Measurements from ENCODE around the gene SLC36A4. TPM values are rescaled to one million over a fixed set of nuclear protein-coding genes. Genes with fewer than 3 reads are reported as not detected.
"Not testable (repeated sequence)": the region's sequence is repeated elsewhere in the genome, so short reads cannot be mapped to it uniquely, and the experiment has no call there.

The SLC36A4 gene
- total RNA-seq, 1 experiment from 2014 or later, result 3.1 TPM

DNA sequence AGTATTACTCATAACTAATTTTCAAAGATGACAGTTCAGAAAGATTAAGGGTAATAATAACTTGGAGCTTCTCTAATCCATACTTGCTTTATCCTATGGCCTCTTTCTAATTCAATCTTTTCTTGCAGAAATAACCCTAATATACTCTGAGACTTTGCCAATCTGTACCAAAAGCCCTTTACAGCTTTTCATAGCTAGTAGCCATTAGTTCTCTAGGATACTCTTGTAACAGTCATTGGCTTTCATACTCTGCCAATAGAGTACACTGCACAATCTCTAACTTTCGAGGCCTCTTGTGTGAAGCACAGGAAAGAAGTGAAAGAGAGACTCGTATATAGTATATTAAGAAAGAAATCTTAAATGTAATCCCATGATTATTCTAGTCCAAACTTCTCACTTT is 38.1 kb downstream of the SLC36A4 start:
- Histone ChIP-seq H3K27me3 (no peaks in the 10 kb centered on the region), H3K9me3 (no peaks in the 10 kb centered on the region), H3K36me3 (peaks cover 5% of the 10 kb centered on the region), H3K4me3 (no peak overlapping the region)
- no peak for DNase-seq

DNA sequence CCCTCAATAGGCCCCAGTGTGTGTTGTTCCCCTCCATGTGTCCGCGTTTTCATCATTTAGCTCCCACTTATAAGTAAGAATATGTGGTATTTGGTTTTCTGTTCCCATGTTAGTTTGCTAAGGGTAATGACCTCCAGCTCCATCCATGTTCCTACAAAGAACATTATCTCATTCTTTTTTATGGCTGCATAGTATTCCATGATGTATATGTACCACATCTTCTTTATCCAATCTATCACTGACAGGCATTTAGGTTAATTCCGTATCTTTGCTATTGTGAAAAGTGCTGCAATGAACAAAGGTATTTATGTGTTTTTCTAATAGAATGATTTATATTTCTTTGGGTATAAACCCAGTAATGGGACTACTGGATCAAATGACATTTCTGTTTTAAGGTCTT is 42.1 kb downstream of the SLC36A4 start:
- no peaks in the 10 kb centered on the region for H3K9me3 ChIP-seq
- DNase-seq, result no peak
- no peak overlapping the region for H3K4me3 ChIP-seq
- no peaks in the 10 kb centered on the region for H3K27me3 ChIP-seq
- peaks cover 5% of the 10 kb centered on the region; the same call in 1 of the 2 replicates for H3K36me3 ChIP-seq

DNA sequence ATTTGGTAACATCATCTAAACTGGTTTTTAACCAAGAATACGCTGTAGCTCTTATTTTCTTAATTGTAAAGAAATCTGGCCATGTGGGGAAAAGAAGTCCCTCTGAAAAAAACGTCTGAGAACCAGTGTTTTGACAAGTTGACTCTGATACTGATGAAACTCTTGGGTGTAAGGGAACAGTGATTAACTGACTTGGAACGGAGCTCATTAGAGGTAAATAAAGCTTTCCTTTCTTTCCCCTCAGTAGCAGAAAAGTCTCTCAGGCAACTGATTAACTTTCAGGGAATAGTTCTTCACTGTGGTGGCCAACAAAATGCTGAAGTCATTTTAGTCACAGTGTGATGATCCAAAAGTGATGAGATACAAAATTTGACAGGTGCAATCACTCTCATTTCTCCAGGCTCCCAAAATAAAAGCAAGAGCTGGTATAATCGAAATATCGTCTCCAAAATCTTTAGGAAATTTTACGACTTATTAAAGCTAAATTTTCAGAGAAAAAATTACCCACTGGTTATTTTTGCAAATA is 52.3 kb downstream of the SLC36A4 start:
- no peaks in the 10 kb centered on the region for H3K27me3 ChIP-seq
- DNase-seq, result no peak
- H3K36me3 ChIP-seq, result no peaks in the 10 kb centered on the region
- no peak overlapping the region for H3K4me3 ChIP-seq
- H3K9me3 ChIP-seq, result no peaks in the 10 kb centered on the region

- H3K36me3 ChIP-seq, result no peaks in the 10 kb centered on the region
- H3K27me3 ChIP-seq, result no peaks in the 10 kb centered on the region
- DNase-seq, result no peak
- no peaks in the 10 kb centered on the region for H3K9me3 ChIP-seq
- H3K4me3 ChIP-seq, result no peak overlapping the region
Observed at GRCh38 chr11:93143800-93144199, 54.0 kb downstream of the SLC36A4 start.

DNA sequence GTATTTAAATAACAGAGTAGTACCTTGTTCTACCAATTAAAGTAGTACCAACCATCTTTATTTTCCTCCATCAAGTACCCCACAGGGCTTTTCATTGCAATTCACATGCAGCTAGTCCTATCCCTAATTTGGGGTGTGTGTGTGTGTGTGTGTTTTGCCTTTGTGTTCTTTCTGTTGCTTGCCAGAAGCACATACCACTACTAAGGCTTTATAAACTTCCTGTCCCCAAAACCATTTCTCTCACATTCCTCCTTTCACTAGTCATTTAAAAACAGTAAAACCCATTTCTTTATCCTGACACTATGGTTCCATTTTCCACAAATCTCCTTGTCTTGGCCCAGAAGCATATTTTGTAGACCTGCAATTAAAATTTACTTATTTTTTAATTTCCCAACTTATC is 54.6 kb downstream of the SLC36A4 start:
- no peak overlapping the region for H3K4me3 ChIP-seq

DNA sequence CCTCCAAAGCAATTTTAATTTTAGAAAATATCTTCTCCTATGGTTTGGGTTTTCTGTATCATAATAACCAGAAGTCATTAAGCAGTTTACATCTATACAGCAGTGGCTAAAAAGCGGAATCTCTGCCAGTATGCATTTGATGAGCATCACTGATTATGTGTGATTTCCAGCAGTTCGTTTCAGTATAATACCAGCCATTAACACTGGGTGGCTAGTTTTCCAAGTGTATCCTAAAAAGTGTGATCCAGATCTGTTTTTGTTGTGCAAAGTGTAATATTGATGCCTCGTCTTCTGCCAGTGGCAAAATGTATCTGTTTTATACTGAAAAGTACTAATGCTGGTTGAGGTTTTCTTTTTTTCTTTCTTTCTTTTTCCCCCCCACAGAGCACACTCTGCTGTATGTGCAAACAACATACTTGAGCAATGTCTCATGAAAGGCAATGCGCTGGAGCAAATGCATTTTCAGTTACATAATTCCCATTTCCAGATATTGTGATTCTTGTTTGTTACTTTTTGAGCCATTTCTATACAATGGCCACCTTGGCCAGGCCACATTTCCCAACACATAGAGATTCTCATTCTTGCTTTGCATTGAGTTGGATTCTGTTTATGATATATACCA is 64.2 kb downstream of the SLC36A4 start:
- peak; percentile 4 for DNase-seq

More for the DNA sequence above, 54.6 kb downstream of the SLC36A4 start:
- H3K9me3 ChIP-seq, result no peaks in the 10 kb centered on the region
- DNase-seq, result no peak
- H3K36me3 ChIP-seq, result no peaks in the 10 kb centered on the region
- no peaks in the 10 kb centered on the region for H3K27me3 ChIP-seq

DNA sequence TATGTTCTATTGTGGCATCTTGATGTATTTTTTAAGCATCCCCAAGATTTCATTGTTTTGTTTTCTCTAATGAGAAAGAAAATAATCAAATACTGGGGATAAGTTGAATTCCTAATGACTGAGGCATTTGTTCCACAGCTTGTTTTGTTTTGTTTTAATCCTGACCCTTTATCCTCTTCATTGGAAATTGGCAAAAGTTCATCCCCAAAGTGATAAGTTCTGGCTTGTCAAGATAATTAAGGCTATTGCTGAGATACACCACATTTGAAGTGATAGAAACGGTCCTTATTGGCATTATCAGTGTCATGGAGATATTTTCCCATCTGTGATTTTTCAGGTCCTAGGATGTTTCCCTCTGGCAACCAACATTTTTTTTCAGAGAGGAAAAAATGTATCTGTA is 65.0 kb downstream of the SLC36A4 start:
- Histone ChIP-seq H3K27me3 (no peaks in the 10 kb centered on the region), H3K36me3 (no peaks in the 10 kb centered on the region), H3K9me3 (no peaks in the 10 kb centered on the region), H3K4me3 (no peak overlapping the region)
- no peak for DNase-seq

More for the DNA sequence above, 64.2 kb downstream of the SLC36A4 start:
- H3K27me3 ChIP-seq, result no peaks in the 10 kb centered on the region
- H3K4me3 ChIP-seq, result no peak overlapping the region
- no peaks in the 10 kb centered on the region for H3K36me3 ChIP-seq
- no peaks in the 10 kb centered on the region for H3K9me3 ChIP-seq

DNA sequence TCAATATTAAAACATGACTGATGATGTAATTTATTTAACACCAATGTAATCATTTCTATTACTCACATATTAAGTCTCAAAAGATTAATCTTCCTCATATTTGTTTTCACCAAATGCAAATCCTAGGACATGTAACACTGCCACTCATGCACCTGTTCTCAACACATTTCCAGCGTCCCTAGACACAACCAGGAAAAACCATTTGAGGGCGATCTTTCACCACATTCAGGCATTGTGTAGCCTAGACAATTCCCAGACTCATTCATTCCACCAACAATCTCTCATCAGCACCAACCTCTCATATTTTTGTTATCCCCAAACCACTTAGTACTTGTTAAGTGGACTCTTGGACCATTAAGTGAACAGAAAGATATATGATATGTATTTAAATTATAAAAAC is 66.1 kb downstream of the SLC36A4 start:
- H3K9me3 ChIP-seq, result no peaks in the 10 kb centered on the region
- H3K36me3 ChIP-seq, result no peaks in the 10 kb centered on the region
- H3K27me3 ChIP-seq, result no peaks in the 10 kb centered on the region
- no peak for DNase-seq
- no peak overlapping the region for H3K4me3 ChIP-seq

DNA sequence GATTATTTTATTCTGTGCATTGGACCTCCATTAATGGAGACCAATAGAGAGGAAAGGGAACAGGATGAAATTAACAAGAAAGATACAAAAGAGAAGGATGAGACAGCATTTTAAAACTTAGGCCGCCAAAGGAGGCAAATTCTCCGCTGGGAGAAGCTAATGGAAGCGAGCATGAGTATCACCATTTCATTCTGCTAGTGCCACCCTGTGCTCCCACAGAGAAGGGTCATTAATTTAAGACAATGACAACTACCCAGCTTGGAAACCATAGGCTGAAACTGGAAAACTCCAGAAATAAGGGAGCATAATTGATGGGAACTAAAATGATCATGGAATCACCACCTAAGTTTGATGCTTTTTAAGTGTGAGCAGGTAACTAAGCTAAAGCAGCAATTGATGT is 69.2 kb downstream of the SLC36A4 start:
- Histone ChIP-seq H3K27me3 (no peaks in the 10 kb centered on the region), H3K4me3 (no peak overlapping the region), H3K36me3 (no peaks in the 10 kb centered on the region), H3K9me3 (no peaks in the 10 kb centered on the region)
- no peak for DNase-seq

DNA sequence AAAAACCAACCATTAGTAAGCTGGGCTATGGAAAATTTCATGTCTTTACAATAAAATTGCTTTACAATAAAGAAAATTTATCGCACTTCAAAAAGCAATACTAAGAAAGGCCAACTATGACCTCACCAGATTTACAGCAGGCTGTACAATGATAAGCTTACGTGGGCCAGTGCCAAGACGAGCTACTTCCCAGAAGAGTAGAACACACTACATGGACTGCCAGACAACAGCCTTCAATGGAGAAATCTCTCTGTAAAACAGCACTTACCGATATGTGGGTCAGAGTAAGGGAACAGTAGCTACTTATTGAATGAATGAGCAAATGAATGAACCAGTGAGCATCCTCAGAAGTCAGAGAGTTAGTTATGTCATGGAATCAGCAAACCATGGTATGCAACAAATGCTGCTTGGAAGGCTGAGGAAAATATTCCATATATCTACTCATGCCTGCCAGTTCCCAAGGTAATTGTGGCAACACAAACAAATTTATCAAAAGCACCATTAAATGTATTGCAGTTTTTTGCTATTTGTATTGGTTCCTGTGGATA is 74.4 kb downstream of the SLC36A4 start:
- Histone ChIP-seq H3K4me3 (no peak overlapping the region), H3K27me3 (no peaks in the 10 kb centered on the region), H3K9me3 (no peaks in the 10 kb centered on the region), H3K36me3 (no peaks in the 10 kb centered on the region)
- peak; percentile 11 for DNase-seq

GRCh38 chr11:93122535-93123235 is 75.1 kb downstream of the SLC36A4 start:
- H3K36me3 ChIP-seq, result no peaks in the 10 kb centered on the region
- no peak for DNase-seq
- H3K9me3 ChIP-seq, result no peaks in the 10 kb centered on the region
- H3K27me3 ChIP-seq, result no peaks in the 10 kb centered on the region
- H3K4me3 ChIP-seq, result no peak overlapping the region

DNA sequence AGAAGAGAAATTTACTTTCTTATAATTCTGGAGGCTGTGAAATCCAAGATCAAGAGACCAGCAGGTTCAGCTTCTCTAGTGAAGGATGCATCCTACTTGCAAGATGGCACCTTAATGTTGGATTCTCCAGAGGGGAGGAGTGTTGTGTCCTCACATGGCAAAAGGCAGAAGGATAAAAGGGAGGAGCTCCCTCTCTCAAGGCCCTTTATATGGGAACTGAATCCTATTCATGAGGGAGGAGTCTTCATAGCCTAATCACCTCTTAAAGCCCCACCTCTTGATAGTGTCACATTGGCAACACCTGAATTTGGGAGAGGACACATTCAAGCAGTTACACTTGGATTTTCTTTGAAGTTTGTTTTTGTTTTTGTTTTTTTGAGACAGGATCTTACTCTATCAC is 79.5 kb downstream of the SLC36A4 start:
- H3K9me3 ChIP-seq, result no peaks in the 10 kb centered on the region
- no peak overlapping the region for H3K4me3 ChIP-seq
- no peaks in the 10 kb centered on the region for H3K27me3 ChIP-seq
- DNase-seq, result no peak
- no peaks in the 10 kb centered on the region for H3K36me3 ChIP-seq

DNA sequence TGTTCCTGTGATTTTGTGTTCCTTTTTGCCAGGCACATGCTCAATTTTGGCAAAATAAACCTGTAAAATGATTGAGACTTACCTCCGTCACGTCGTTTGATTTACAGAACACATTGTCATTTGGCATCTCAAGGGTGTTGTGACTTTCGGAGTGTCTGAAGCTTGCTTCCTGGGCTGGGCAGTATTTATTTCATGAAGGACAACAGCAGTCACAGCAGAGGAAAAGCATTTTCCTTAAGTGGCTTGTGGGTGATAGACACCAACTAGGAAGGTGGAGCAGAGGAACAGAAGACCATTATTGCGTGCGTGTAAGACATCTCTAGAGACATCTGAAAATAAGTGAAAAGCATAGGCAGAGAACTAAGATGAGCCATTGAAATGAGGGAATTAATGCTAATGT is 80.2 kb downstream of the SLC36A4 start:
- Histone ChIP-seq H3K27me3 (no peaks in the 10 kb centered on the region), H3K9me3 (no peaks in the 10 kb centered on the region), H3K36me3 (no peaks in the 10 kb centered on the region), H3K4me3 (no peak overlapping the region)
- no peak for DNase-seq

DNA sequence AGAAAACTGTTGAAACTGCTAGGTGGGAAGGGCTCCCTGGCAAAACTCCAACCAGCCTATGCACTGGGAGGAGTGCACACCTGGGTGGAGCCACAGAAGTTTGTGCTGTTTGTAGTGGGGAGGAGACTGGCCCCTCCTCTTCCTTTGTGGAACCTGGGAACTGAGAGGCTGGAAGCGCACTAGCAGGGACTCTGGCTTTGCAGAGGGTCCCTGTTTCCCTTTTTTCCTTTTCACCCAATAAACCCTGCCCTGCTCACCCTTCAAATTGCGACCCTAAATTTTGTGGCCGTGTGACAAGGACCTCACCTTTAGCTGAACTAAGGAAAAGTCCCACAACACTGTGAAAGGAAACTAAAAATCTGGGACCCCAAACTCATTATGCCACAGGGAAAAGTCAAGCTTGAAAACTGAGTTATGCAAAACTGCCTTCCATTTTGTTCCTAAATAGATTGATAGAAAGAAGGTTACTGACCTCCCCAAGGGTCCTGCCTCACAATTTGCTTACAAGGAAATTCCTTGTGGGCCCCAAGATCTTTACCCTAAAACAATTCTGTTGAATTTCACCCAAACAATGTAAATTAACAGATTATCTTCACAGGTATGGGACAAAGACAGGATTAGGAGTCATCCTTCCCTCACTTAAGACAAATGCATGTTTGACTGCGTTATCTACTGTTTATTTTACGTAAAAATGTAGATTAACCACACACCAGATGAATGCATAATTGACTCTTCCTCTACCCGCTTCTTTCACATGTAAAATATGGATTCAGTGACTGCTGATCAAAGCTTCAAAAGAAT is 81.0 kb downstream of the SLC36A4 start:
- Histone ChIP-seq H3K36me3 (no peaks in the 10 kb centered on the region), H3K4me3 (no peak overlapping the region), H3K9me3 (no peaks in the 10 kb centered on the region), H3K27me3 (no peaks in the 10 kb centered on the region)
- DNase-seq, result no peak

DNA sequence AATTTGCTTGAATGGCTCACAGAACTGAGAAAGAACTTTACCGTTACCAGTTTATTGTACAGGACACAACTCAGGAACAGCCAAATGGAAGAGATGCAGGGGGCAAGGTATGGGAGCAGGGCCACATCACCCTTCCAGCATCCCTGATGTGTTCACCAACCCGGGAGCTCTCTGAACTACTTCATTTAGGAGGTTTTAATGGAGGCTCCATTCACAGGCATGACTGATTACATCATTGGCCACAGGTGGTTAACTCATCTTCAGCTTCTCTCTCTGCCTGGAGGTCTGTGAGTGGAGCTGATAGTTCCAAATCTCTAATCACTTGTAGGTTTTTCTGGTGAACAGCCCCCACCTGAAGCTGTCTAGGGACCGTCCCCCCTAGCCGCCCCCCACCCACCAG is 83.5 kb downstream of the SLC36A4 start:
- Histone ChIP-seq H3K27me3 (no peaks in the 10 kb centered on the region), H3K4me3 (no peak overlapping the region), H3K36me3 (no peaks in the 10 kb centered on the region), H3K9me3 (no peaks in the 10 kb centered on the region)
- no peak for DNase-seq

- H3K9me3 ChIP-seq, result no peaks in the 10 kb centered on the region
- H3K4me3 ChIP-seq, result no peak overlapping the region
- no peaks in the 10 kb centered on the region for H3K36me3 ChIP-seq
- DNase-seq, result no peak
- no peaks in the 10 kb centered on the region for H3K27me3 ChIP-seq
Observed at GRCh38 chr11:93113824-93114223, 84.0 kb downstream of the SLC36A4 start.

DNA sequence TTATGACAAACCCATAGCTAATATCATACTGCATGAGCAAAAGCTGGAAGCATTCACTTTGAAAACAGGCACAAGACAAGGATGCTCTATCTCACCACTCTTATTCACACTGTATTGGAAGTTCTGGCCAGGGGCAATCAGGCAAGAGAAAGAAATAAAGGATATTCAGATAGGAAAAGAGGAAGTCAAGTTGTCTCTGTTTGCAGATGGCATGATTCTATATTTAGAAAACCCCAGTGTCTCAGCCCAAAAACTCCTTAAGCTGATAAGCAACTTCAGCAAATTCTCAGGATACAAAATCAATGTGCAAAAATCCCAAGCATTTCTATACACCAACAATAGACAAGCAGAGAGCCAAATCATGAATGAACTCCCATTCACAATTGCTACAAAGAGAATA is 86.6 kb downstream of the SLC36A4 start:
- not testable (repeated sequence) for H3K9me3 ChIP-seq, DNase-seq, H3K4me3 ChIP-seq, H3K36me3 ChIP-seq, H3K27me3 ChIP-seq

Measured in MG63 (cell line).